ENCODE measurements around the gene SPOCK3.

DNA sequence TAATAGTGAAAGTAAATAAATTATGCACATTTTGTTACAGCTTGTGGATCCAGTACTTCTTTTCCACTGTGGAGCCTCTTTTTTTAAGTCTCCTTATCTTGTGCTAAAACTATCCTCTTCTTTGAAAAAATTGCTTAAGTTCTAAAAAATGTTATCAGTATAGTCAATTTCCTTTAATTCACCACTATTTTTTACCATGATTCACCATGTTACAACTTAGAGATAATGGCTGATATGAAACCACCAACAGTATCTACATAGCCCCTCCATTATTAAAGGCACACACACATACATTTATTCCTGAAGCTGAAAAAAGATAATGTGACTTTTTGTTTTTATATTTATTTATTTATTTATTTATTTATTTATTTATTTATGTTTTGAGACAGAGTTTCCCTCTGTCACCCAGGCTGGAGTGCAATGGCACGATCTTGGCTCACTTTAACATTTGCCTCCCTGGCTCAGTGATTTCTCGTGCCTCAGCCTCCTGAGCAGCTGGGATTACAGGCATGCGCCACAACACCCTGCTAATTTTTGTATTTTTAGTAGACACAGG is 243.2 kb downstream of the SPOCK3 start:
- TF ChIP-seq, protein P1, sequence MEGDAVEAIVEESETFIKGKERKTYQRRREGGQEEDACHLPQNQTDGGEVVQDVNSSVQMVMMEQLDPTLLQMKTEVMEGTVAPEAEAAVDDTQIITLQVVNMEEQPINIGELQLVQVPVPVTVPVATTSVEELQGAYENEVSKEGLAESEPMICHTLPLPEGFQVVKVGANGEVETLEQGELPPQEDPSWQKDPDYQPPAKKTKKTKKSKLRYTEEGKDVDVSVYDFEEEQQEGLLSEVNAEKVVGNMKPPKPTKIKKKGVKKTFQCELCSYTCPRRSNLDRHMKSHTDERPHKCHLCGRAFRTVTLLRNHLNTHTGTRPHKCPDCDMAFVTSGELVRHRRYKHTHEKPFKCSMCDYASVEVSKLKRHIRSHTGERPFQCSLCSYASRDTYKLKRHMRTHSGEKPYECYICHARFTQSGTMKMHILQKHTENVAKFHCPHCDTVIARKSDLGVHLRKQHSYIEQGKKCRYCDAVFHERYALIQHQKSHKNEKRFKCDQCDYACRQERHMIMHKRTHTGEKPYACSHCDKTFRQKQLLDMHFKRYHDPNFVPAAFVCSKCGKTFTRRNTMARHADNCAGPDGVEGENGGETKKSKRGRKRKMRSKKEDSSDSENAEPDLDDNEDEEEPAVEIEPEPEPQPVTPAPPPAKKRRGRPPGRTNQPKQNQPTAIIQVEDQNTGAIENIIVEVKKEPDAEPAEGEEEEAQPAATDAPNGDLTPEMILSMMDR (IDR thresholded peaks at IDR 0.05 in 2 of 3, conservative IDR thresholded peaks at IDR 0.05 in 1 of 3; ENCODE audit: control insufficient read depth in 2 of 3, extremely low read depth in 1 of 3, insufficient read depth in 1 of 3, low read depth in 3 of 3, low read length in 3 of 3), result no peak
- TF ChIP-seq POLR2A (IDR thresholded peaks at IDR 0.05; ENCODE audit: low read depth, low read length) (no peak), BHLHE40 (IDR thresholded peaks at IDR 0.05; ENCODE audit: borderline replicate concordance in 1 of 2, low read depth in 2 of 2, low read length in 1 of 2) (no peak), SIX5 (IDR thresholded peaks at IDR 0.05; ENCODE audit: low read depth, low read length, severe bottlenecking) (no peak), SPI1 (IDR thresholded peaks at IDR 0.05; ENCODE audit: borderline replicate concordance, insufficient read depth, low read depth, low read length) (no peak), MXI1 (IDR thresholded peaks at IDR 0.05; ENCODE audit: low read depth, low read length) (no peak), CBFB (IDR thresholded peaks at IDR 0.05; ENCODE audit: low read depth) (no peak), ZBED1 (IDR thresholded peaks at IDR 0.05; ENCODE audit: borderline replicate concordance) (no peak)
- TF ChIP-seq, protein P2, sequence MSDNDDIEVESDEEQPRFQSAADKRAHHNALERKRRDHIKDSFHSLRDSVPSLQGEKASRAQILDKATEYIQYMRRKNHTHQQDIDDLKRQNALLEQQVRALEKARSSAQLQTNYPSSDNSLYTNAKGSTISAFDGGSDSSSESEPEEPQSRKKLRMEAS (IDR thresholded peaks at IDR 0.05; ENCODE audit: low read depth, low read length), result no peak
- TF ChIP-seq, protein P3, sequence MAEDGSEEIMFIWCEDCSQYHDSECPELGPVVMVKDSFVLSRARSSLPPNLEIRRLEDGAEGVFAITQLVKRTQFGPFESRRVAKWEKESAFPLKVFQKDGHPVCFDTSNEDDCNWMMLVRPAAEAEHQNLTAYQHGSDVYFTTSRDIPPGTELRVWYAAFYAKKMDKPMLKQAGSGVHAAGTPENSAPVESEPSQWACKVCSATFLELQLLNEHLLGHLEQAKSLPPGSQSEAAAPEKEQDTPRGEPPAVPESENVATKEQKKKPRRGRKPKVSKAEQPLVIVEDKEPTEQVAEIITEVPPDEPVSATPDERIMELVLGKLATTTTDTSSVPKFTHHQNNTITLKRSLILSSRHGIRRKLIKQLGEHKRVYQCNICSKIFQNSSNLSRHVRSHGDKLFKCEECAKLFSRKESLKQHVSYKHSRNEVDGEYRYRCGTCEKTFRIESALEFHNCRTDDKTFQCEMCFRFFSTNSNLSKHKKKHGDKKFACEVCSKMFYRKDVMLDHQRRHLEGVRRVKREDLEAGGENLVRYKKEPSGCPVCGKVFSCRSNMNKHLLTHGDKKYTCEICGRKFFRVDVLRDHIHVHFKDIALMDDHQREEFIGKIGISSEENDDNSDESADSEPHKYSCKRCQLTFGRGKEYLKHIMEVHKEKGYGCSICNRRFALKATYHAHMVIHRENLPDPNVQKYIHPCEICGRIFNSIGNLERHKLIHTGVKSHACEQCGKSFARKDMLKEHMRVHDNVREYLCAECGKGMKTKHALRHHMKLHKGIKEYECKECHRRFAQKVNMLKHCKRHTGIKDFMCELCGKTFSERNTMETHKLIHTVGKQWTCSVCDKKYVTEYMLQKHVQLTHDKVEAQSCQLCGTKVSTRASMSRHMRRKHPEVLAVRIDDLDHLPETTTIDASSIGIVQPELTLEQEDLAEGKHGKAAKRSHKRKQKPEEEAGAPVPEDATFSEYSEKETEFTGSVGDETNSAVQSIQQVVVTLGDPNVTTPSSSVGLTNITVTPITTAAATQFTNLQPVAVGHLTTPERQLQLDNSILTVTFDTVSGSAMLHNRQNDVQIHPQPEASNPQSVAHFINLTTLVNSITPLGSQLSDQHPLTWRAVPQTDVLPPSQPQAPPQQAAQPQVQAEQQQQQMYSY (CRISPR knock-in tag; IDR thresholded peaks at IDR 0.05), result no peak

Data from GM12878 (cell line).